ENCODE results near the gene EIF3C.
"Not testable (repeated sequence)": the region's sequence is repeated elsewhere in the genome, so short reads cannot be mapped to it uniquely, and the experiment has no call there.

Gene EIF3C, protein sequence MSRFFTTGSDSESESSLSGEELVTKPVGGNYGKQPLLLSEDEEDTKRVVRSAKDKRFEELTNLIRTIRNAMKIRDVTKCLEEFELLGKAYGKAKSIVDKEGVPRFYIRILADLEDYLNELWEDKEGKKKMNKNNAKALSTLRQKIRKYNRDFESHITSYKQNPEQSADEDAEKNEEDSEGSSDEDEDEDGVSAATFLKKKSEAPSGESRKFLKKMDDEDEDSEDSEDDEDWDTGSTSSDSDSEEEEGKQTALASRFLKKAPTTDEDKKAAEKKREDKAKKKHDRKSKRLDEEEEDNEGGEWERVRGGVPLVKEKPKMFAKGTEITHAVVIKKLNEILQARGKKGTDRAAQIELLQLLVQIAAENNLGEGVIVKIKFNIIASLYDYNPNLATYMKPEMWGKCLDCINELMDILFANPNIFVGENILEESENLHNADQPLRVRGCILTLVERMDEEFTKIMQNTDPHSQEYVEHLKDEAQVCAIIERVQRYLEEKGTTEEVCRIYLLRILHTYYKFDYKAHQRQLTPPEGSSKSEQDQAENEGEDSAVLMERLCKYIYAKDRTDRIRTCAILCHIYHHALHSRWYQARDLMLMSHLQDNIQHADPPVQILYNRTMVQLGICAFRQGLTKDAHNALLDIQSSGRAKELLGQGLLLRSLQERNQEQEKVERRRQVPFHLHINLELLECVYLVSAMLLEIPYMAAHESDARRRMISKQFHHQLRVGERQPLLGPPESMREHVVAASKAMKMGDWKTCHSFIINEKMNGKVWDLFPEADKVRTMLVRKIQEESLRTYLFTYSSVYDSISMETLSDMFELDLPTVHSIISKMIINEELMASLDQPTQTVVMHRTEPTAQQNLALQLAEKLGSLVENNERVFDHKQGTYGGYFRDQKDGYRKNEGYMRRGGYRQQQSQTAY

DNA sequence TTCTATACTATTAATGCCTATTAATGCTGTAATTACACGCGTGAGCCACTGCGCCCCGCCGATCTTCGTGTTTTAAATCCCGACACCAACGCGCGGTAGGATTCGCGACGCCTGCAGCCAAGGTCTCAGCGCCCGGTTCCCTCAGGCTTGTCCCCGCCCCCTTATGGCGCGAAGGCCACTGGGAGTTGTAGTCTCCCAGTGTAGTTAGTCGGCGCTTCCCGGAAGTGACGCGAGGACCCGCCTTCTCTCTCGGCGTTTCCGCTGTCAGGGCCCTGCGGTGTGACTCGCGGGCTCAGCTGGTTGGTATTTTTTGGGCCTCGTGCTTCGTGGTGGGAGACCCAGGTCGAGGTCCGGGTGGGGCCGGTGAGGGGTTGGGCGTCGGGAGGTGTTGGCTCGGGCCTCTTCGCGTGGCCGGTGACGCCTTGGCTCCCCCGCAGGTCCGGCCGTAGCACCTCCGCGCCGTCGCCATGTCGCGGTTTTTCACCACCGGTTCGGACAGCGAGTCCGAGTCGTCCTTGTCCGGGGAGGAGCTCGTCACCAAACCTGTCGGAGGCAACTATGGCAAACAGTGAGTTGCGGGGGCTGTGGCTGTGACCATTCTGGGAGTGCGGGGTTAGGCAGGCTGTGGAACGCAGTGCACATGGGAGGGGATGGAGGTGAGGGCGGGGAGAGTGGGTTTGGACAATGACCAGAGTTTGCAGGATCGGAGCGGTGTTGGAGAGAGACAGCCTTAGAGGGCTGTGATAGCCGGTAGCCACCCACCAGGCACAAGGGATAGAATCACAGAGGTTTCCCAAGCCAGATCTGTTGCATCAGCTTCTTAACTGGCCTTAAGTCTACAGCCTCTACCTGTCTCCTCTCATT lies at the start of gene EIF3C:
EIF3C (plus strand) TSS at position 245 of the 864 bp plus-strand sequence; CDS start at position 468, 223 bp downstream.
- DNase-seq: not testable (repeated sequence)

DNA sequence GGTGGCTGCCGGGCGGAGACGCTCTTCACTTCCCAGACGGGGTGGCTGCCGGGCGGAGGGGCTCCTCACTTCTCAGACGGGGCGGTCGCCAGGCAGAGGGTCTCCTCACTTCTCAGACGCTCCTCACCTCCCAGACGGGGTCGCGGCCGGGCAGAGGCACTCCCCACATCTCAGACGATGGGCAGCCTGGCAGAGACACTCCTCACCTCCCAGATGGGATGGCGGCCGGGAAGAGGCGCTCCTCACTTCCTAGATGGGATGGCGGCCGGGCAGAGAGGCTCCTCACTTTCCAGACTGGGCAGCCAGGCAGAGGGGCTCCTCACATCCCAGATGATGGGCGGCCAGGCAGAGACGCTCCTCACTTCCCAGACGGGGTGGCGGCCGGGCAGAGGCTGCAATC lies 45.0 kb upstream of the EIF3C start:
- DNase-seq: not testable (repeated sequence)

DNA sequence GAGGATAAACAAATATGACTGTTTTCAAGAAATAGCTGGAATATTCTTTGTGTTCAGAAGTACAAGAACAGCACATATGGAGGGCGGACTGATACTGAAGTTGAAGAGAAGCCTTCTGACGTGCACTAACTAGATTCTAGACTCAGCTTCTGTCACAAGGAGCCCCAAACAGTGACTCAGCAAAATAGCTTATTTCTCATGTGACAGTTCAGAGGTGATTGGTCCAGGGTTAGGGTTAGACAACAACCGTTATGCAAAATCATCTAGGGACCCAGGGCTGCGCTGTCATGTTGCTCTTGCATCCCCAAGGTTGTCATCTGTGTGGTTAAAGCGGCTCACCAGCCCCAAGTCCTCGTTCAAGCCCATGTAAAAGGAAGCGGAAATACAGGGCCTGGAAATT lies 43.8 kb upstream of the EIF3C start:
- DNase-seq: not testable (repeated sequence)

DNA sequence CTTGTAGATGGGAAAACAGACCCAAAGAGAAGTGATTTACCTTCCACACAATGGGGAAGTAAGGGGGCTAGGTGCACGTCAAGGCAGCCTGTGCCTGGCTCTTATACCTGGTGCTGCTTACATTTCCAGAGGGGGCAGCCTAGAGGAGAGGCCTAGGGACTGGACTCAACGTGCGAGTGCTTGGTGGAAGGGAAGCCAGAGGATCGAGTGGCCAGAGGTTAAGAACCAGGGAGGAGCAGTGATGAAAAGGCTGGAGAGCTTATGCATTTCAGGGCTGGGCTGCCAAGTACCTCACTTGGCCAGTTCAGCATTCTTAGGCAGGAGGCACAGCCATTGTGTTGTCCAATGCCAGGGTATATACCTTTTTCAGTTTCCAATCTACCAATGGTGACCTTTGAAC lies 43.1 kb upstream of the EIF3C start:
- DNase-seq: not testable (repeated sequence)

DNA sequence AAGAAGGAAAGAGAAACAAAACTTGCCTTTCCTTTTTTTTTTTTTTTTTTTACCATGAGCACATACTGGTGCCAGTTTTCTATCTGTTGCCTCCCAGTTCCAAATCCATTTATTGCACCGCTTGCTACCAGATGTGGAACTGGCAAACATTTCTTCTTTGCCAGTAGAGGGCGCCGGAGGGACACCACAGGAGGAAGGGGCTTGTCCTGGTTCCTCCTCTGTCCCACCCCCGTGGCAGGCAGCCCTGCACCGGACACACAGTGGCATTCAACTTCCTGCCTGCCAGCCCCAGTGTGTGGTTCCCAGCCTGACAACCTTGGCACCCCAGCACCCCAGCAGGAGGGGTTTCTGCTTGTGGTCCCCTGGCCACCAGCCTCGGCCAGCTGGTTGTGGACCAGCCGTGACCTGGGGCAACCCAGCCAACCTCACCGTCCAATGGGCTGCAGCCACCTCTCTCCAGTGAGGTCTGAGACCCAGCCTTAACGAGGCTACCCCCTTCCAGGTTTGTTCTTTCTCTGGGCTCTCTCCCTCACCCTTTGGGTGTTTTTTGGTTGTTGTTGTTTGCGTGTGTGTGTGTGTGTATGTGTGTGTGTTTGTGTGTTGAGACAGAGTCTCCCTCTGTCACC lies 22.8 kb upstream of the EIF3C start:
- not testable (repeated sequence) for DNase-seq

DNA sequence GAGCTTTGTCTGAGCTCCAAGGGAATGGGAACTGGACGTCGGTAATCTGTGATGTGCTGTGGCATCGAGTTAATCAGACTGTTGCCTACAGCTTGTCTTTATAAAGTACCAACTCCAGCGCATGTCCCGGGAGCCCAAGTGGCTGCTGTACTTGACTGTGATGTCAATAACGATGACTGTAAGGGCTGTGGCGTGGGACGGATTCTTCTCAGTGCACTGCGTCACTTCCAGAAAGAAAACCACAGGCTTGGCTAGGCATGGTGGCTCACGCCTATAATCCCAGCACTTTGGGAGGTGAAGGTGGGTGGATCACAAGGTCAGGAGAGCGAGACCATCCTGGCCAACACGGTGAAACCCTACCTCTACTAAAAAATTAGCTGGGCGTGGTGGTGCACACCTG lies 21.8 kb upstream of the EIF3C start:
- not testable (repeated sequence) for DNase-seq

DNA sequence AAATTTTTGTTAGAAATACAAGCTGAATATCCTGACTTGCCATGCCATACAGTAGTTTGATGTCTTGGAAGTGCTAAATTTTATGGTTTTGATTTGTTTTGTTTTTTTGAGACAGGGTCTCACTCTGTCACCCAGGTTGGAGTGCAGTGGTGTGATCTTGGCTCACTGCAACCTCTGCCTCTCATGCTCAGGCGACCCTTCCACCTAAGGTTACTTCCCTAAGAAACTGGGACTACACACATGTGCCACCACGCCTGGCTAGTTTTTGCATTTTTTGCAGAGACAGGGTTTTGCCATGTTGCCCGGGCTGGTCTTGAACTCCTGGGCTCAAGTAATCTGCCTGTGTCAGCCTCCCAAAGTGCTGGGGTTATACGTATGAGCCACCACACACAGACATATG lies 19.5 kb upstream of the EIF3C start:
- not testable (repeated sequence) for DNase-seq

DNA sequence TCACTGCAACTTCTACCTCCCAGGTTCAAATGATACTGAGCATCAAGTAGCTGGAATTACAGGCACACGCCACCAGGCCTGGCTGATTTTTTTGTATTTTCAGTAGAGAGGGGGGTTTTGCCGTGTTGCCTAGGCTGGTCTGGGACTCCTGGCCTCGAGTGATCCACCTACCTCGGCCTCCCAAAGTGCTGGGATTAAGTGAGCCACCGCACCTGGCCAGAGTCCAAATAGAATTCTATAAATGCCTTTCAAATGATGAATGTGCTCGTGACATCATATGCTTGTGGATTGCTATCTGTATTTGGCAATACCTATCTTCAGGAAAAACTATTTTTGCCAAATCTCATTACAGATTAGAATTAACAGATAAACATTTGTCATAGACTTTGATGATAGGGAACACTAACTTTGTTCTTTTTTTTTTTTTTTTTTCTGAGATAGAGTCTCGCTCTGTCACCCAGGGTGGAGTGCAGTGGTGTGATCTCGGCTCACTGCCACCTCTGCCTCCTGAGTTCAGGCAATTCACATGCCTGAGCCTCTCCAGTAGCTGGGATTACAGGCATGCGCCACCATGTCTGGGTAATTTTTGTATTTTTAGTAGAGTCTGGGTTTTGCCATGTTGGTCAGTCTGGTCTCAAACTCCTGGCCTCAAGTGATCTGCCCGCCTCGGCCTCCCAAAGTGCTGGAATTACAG lies 17.9 kb upstream of the EIF3C start:
- DNase-seq: not testable (repeated sequence)

DNA sequence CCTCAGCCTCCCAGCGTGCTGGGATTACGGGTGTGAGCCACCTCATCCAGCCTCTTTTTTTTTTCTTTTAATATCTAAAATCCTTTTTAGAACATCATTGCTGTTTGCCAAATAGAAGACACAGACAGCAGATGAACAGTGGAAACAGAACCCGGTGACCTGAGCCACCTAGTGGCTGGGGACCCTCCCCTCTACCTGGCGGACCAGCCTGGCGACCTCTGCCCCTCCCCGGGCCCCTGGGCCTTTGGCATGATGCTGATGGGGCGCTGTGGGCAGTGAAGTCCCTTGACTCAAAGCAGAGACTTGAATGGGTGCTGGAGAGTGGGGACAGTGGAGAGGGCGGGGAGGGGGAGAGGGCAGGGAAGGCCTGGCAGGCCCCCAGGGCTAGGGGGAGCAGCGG lies 11.5 kb upstream of the EIF3C start:
- DNase-seq: not testable (repeated sequence)

DNA sequence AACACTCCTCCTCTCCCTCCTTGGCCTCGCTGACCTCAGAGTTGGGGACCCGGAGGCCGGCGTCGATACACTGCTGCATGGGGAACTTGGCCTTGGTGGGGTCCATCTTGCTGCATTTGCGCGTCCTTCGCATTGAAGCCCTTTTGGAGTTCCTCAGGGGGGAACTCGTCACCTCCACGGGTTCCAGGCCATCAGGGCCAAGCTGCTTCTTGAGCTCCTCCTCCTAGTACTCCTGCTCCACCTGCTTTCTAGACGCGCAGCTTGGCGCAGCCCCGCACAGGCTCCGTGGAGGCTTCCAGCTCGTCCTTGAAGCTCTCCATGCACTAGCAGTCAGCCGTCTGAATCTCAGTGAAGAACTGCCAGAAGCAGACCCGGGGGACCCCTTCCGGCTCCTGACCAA lies 10.9 kb upstream of the EIF3C start:
- DNase-seq: not testable (repeated sequence)

DNA sequence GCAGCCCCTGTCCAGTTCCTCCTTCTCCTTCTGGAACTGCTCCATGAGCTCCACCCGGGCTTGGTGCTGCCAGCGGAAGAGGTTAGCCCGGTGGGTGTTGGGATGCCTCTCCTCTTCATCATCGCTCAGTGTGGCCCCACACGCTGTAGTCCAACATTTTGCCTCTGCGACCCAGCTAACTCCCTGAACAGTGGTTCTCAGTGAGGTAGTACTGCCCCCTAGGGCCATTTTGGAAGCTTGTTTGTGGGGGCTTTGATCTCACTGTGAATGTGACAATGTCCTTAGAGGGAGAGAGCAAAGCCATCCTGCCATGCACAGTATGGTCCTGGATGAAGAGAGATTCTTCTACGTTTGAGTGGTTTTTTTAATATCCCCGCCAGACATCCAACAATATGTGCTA lies 9.9 kb upstream of the EIF3C start:
- not testable (repeated sequence) for DNase-seq

DNA sequence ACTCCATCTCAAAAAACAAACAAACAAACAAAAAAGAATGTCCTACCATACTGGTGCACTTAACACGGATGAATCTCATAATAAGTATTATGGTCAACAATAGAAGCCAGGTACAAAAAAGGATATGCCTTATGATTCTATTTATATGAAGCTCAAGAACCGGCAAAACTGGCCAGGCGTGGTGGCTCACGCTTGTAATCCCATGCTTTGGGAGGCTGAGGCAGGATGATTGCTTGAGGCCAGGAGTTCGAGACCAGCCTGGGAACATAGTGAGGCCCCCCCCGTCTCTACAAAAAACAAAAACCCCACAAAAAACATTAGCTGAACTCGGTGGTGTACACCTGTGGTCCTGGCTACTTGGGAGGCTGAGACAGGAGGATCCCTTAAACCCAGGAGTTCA lies 7.0 kb upstream of the EIF3C start:
- DNase-seq: not testable (repeated sequence)

DNA sequence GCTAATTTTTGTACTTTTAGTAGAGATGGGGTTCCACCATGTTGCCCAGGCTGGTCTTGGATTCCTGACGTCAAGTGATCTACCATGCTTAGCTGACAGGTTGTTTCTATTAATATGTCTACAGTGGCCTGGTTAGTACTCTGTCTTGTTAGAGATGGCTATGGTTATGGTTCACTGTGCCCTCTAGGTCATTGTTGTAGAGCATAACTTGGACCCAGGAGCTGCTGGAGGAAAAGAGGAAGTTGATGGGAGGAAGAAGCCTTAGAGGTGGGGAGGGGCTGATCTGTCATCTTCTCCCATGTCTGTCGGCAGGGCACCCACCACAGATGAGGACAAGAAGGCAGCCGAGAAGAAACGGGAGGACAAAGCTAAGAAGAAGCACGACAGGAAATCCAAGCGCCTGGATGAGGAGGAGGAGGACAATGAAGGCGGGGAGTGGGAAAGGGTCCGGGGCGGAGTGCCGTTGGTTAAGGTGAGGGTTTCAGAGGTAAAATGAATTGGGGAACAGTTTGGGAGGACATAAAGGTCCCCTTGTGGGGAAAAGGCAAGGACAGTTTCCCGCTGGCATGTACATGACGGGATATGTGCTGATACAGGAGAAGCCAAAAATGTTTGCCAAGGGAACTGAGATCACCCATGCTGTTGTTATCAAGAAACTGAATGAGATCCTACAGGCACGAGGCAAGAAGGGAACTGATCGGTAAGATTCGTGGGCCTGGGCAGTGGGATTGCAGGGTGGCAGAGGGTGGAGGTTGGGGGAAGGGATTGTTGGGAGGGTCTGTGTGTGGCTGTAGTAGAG lies 11.8 kb downstream of the EIF3C start:
- DNase-seq: not testable (repeated sequence)

DNA sequence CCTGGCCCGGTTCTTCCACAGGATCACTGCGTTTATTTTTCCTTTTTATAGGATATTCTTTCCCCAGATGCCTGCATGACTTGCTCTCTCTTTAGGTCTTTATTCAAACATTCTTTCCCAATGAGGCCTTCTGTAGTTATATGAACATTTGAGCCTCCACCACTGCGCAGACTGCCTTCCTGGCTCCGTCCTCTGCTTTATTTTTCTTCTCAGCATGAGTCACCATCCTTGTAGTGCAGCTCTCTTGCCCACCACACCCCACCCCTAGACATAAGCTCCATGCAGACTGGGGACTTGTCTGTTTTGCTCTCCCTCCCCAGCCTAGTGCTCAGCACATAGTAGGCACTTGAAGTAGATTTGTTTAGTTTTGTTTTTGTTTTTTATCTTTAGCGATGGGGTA lies 20.0 kb downstream of the EIF3C start:
- not testable (repeated sequence) for DNase-seq

DNA sequence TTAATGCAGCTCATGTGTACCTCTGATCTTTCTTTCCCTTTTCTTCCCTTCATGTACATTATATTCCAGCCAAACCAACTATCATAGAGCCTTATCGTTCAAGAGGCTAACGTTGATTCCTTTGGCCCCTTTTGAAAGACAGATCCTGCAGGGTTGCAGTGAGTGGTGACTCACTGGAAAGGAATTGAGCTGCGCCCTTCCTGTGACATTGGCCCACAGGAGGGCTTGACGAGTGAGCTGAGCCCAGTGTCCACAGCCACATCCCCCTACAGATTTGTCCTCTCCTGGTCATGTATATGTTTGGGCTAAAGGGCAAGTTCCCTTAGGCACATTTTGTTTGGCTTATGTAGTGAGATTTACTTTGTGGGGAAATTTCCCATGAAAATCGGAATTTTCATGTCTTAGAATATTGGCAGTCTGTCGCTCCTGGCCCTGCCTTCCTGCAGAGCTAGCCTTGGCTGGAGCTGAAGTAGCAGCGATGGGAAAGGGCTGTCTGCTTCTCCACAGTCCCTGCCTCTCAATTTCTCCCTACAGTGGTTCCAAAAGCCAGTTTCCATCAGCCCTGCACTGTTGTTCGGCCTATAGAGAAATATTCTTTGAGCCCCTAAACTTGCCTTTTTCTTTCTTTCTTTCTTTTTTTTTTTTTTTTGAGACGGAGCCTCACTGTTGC lies 21.3 kb downstream of the EIF3C start:
- DNase-seq: not testable (repeated sequence)

DNA sequence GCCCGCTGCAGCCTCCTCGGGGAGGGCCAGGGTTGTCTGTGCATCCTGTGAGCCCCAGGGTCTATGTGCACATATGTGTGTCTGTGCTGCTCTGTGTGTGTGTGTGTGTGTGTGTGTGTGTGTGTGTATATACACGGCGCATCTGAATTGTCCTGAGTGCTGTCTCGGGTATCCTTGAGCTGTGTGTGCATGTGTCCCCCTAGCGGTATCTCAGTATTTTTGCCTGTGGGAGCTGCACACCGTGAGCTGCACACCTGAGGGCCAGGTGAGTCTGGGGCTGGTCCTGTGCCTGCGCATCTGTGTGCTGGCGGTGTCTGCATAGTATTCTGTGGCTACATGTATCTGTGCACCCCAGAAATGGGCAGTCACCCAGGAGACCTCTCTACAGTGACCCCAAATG lies 28.5 kb downstream of the EIF3C start:
- not testable (repeated sequence) for DNase-seq

DNA sequence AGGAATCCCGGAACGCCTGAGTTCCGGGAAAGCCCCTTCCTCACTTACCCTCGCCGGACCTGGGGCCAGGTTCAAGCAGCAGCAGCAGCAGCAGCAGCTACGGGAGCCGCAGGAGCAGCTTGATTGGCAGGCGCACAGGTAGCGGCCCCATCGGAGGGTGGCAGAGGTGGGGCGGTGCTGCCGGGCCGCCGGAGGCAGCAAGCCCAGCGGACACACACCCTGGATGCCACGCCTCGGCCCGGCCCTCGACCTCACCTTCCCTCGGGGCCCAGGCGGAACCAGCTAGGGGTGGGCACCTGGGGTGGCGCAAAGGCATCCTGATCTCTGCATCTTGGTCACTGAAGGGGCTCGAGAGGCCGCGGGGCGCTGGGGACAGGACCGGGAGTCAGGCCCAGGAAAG lies 29.4 kb downstream of the EIF3C start:
- not testable (repeated sequence) for DNase-seq

DNA sequence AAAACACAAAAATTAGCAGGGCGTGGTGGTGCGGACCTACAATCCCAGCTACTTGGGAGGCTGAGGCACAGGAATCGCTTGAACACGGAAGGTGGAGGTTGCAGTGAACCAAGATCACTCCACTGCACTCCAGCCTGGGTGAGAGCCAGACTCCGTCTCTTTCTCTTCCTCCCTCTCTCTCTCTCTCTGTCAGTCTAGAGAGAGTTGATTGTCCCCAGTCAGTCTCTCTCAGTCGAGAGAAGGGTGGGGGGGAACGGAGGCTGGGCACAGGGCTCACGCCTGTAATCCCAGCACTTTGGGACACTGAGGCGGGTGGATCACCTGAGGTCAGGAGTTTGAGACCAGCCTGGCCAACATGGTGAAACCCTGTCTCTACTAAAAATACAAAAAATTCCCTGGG lies 30.0 kb downstream of the EIF3C start:
- DNase-seq: not testable (repeated sequence)

DNA sequence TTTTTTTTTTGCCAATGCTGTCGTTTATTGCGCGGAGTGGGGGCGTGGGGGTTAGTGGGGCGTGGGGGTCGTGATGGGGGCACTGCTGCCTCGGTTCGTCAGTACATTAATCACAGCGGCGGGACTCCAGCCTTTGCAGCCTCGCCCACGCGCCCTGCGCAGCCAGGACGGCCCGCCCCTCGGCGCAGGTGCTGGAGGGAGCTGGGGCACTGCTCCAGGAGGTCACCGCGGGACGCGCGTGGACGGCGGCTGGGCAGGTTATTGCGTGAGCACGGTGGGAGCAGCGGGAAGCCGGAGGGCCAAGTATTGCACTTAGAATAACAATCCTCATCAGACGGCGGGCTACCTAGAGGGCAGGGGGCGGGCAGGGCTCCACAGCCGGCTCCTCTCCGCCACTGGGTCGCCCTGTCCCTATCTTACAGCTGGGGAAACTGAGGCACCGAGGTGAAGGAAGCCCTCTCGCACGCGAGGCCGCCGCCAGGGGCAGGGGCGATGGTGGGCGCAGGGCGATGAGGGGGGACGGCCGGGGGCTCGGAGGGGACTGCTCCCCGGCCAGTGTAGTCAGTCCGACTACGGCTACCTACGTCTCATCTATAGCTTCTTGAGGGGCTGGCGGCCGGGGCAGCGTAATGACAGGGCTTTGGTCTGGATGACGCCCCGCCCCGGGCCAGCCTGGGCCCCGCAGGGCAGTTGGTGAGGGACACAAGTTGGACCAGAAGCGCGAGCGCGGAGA lies 35.5 kb downstream of the EIF3C start:
- DNase-seq: not testable (repeated sequence)

Measured in NCI-H2227 treated with DMSO at 0.1 percent for 48 hours (cell line).